ENCODE results near the gene KRT36.

KRT36 gene

GRCh38 chr17:41537614-41537954, 47.9 kb upstream of the KRT36 start:
- no peaks in the 10 kb centered on the region for H3K79me2 ChIP-seq (ENCODE audit: insufficient read depth, low read length)
- H2AFZ ChIP-seq (ENCODE audit: low read length) = no peak overlapping the region
- no peaks in the 10 kb centered on the region for H3K9me3 ChIP-seq (ENCODE audit: insufficient read depth, low read depth, low read length)
- no peak for TF ChIP-seq CTCF (conservative IDR thresholded peaks at IDR 0.05; ENCODE audit: low read length)
- no peak for TF ChIP-seq EZH2phosphoT487 (IDR thresholded peaks at IDR 0.05; ENCODE audit: borderline replicate concordance)
- H3K9me2 ChIP-seq (replicated peaks; ENCODE audit: low read depth, low read length) = no peaks in the 10 kb centered on the region
- no peaks in the 10 kb centered on the region for H4K20me1 ChIP-seq (ENCODE audit: insufficient read depth, low read length, poor library complexity, severe bottlenecking)
- no peak overlapping the region for H3K9ac ChIP-seq (ENCODE audit: low read depth, low read length, poor library complexity, severe bottlenecking)
- H3K4me1 ChIP-seq (ENCODE audit: insufficient read depth, low read length, poor library complexity, severe bottlenecking) = no peaks in the 10 kb centered on the region
- H3K27me3 ChIP-seq (ENCODE audit: insufficient read depth, low read length, poor library complexity, severe bottlenecking) = no peaks in the 10 kb centered on the region
- no peaks in the 10 kb centered on the region for H3F3A ChIP-seq (ENCODE audit: low read depth)
- H3K4me3 ChIP-seq (ENCODE audit: low read length, poor library complexity, severe bottlenecking) = no peak overlapping the region
- H3K36me3 ChIP-seq (ENCODE audit: insufficient read depth, low read length) = no peaks in the 10 kb centered on the region
- no peak overlapping the region for H3K4me2 ChIP-seq (ENCODE audit: low read depth, low read length, poor library complexity, severe bottlenecking)

- Histone ChIP-seq H3K79me2 (ENCODE audit: insufficient read depth, low read length) (no peaks in the 10 kb centered on the region), H3F3A (ENCODE audit: low read depth) (no peaks in the 10 kb centered on the region), H3K9me2 (replicated peaks; ENCODE audit: low read depth, low read length) (no peaks in the 10 kb centered on the region), H2AFZ (ENCODE audit: low read length) (no peak overlapping the region), H4K20me1 (ENCODE audit: insufficient read depth, low read length, poor library complexity, severe bottlenecking) (no peaks in the 10 kb centered on the region), H3K4me2 (ENCODE audit: low read depth, low read length, poor library complexity, severe bottlenecking) (no peak overlapping the region), H3K36me3 (ENCODE audit: insufficient read depth, low read length) (no peaks in the 10 kb centered on the region), H3K9ac (ENCODE audit: low read depth, low read length, poor library complexity, severe bottlenecking) (no peak overlapping the region), H3K9me3 (ENCODE audit: insufficient read depth, low read depth, low read length) (no peaks in the 10 kb centered on the region), H3K4me1 (ENCODE audit: insufficient read depth, low read length, poor library complexity, severe bottlenecking) (no peaks in the 10 kb centered on the region), H3K4me3 (ENCODE audit: low read length, poor library complexity, severe bottlenecking) (no peak overlapping the region), H3K27me3 (ENCODE audit: insufficient read depth, low read length, poor library complexity, severe bottlenecking) (no peaks in the 10 kb centered on the region)
- TF ChIP-seq CTCF (conservative IDR thresholded peaks at IDR 0.05; ENCODE audit: low read length) (no peak), EZH2phosphoT487 (IDR thresholded peaks at IDR 0.05; ENCODE audit: borderline replicate concordance) (no peak)
Observed at GRCh38 chr17:41536741-41537613, 47.3 kb upstream of the KRT36 start.

- Histone ChIP-seq H3K4me3 (ENCODE audit: low read length, poor library complexity, severe bottlenecking) (no peak overlapping the region), H3K9ac (ENCODE audit: low read depth, low read length, poor library complexity, severe bottlenecking) (no peak overlapping the region), H3K4me2 (ENCODE audit: low read depth, low read length, poor library complexity, severe bottlenecking) (no peak overlapping the region), H3K36me3 (ENCODE audit: insufficient read depth, low read length) (no peaks in the 10 kb centered on the region), H3K9me2 (replicated peaks; ENCODE audit: low read depth, low read length) (no peaks in the 10 kb centered on the region), H3K9me3 (ENCODE audit: insufficient read depth, low read depth, low read length) (no peaks in the 10 kb centered on the region), H3K4me1 (ENCODE audit: insufficient read depth, low read length, poor library complexity, severe bottlenecking) (no peaks in the 10 kb centered on the region), H3K27me3 (ENCODE audit: insufficient read depth, low read length, poor library complexity, severe bottlenecking) (no peaks in the 10 kb centered on the region), H3K79me2 (ENCODE audit: insufficient read depth, low read length) (no peaks in the 10 kb centered on the region), H3F3A (ENCODE audit: low read depth) (no peaks in the 10 kb centered on the region), H4K20me1 (ENCODE audit: insufficient read depth, low read length, poor library complexity, severe bottlenecking) (no peaks in the 10 kb centered on the region), H2AFZ (ENCODE audit: low read length) (no peak overlapping the region)
- TF ChIP-seq EZH2phosphoT487 (IDR thresholded peaks at IDR 0.05; ENCODE audit: borderline replicate concordance) (no peak), CTCF (conservative IDR thresholded peaks at IDR 0.05; ENCODE audit: low read length) (no peak)
Observed at GRCh38 chr17:41535764-41536481, 46.2 kb upstream of the KRT36 start.

Data from Loucy (cell line).